ENCODE measurements around the gene HYI.

DNA sequence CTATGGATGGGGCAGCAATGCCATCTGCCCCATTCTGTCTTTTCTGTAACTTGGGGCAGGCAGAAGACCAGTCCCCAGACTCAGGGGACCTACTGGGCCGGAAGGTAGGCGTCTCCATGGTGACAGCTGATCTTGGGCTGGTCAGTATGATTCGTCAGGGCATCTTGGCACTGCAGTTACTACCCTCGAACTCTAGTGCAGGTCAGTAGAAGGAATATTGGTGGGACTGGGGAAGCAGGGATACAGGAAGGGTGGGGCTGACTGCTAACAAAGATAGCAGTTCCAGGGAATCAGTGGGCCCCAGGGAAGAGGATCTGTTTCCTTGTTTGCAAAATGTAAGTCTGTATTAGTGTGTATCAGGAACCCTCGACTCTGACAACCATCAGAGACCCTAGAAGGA is 37.8 kb downstream of the HYI start:
- TF ChIP-seq CEBPB (IDR thresholded peaks at IDR 0.05) (no peak), YY1 (IDR thresholded peaks at IDR 0.05; ENCODE audit: low read depth) (no peak), EGR1 (IDR thresholded peaks at IDR 0.05) (no peak)
- TF ChIP-seq, protein P1, sequence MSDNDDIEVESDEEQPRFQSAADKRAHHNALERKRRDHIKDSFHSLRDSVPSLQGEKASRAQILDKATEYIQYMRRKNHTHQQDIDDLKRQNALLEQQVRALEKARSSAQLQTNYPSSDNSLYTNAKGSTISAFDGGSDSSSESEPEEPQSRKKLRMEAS (IDR thresholded peaks at IDR 0.05): no peak

All from Ishikawa (cell line).